HepG2 (cell line): ENCODE measurements around the gene SERPINB6. TPM values are rescaled to one million over a fixed set of nuclear protein-coding genes. Genes with fewer than 3 reads are reported as not detected.

Experiments
- ARID5B ChIP-seq: IDR thresholded peaks from 2 replicates; pipeline ENCODE4 v1.4.0; 2020; ENCODE audit warnings: mild to moderate bottlenecking, missing genetic modification reagents
- BRF2 ChIP-seq: sonication (generic); formaldehyde crosslinking; IDR thresholded peaks from 2 replicates; pipeline ENCODE4 v1.8.1; 2022; ENCODE audit warnings: mild to moderate bottlenecking, missing genetic modification reagents
- CENPBD1 ChIP-seq: sonication (generic); formaldehyde crosslinking; IDR thresholded peaks from 2 replicates; pipeline ENCODE4 v1.8.0; 2022; ENCODE audit warnings: missing genetic modification reagents, low read depth, mild to moderate bottlenecking, borderline replicate concordance
- ELF3 ChIP-seq: IDR thresholded peaks from 2 replicates; pipeline ENCODE4 v1.6.1; 2016; ENCODE audit warnings: missing genetic modification reagents, missing compliant biosample characterization
- EP300 ChIP-seq, 3 experiments: sonication (generic) in 1 of 3; formaldehyde crosslinking in 1 of 3; IDR thresholded peaks; 2 replicates each; pipeline versions ENCODE4 v1.5.1 to v1.6.1; 2011 to 2020; ENCODE audit warnings: low read depth in 2 of 3, low read length in 2 of 3, borderline replicate concordance in 1 of 3, improper control_type of control experiment in 1 of 3, mild to moderate bottlenecking in 1 of 3, missing genetic modification reagents in 1 of 3, moderate library complexity in 1 of 3
- FOXP4 ChIP-seq: sonication (generic); formaldehyde crosslinking; IDR thresholded peaks from 2 replicates; pipeline ENCODE4 v1.4.0; 2020; ENCODE audit warnings: missing genetic modification reagents
- HDAC6 ChIP-seq: fragments of 200-600 bp; sonication (generic); IDR thresholded peaks from 2 replicates; pipeline ENCODE4 v1.7.0; 2017; ENCODE audit warnings: mild to moderate bottlenecking, antibody characterized with exemption, low read length, low read depth
- MAFF ChIP-seq: IDR thresholded peaks from 2 replicates; pipeline ENCODE4 v1.6.1; 2011; ENCODE audit warnings: low read depth, low read length, improper control_type of control experiment
- MEIS2 ChIP-seq: sonication (generic); formaldehyde crosslinking; IDR thresholded peaks from 2 replicates; pipeline ENCODE4 v1.9.0; 2021; ENCODE audit warnings: mild to moderate bottlenecking, missing genetic modification reagents
- NFE2L1 ChIP-seq: sonication (generic); formaldehyde crosslinking; IDR thresholded peaks from 2 replicates; pipeline ENCODE4 v1.4.0; 2020; ENCODE audit warnings: missing genetic modification reagents, mild to moderate bottlenecking, borderline replicate concordance
- RBFOX2 ChIP-seq: fragments of 200-400 bp; formaldehyde crosslinking; IDR thresholded peaks from 2 replicates; pipeline ENCODE4 v1.6.1; 2017; ENCODE audit warnings: low read depth, mild to moderate bottlenecking, low read length
- SIX4 ChIP-seq: sonication (generic); formaldehyde crosslinking; IDR thresholded peaks from 2 replicates; pipeline ENCODE4 v1.4.0; 2020; ENCODE audit warnings: missing genetic modification reagents
- SRSF9 ChIP-seq: fragments of 200-400 bp; formaldehyde crosslinking; IDR thresholded peaks from 2 replicates; pipeline ENCODE4 v1.6.1; 2018; ENCODE audit warnings: borderline replicate concordance, mild to moderate bottlenecking, low read depth, low read length; ENCODE audit not compliant: insufficient read depth, poor library complexity, severe bottlenecking
- XRCC5 ChIP-seq: fragments of 200-400 bp; formaldehyde crosslinking; optimal IDR thresholded peaks from 2 replicates; pipeline ENCODE3; 2017; ENCODE audit warnings: mild to moderate bottlenecking, low read length
- ZFX ChIP-seq: sonication (generic); formaldehyde crosslinking; IDR thresholded peaks from 2 replicates; pipeline ENCODE4 v1.4.0; 2020; ENCODE audit warnings: mild to moderate bottlenecking, low read depth, missing genetic modification reagents, moderate library complexity
- ZKSCAN8 ChIP-seq: IDR thresholded peaks from 2 replicates; pipeline ENCODE4 v1.6.1; 2016; ENCODE audit warnings: borderline replicate concordance, missing genetic modification reagents, missing compliant biosample characterization
- ZNF740 ChIP-seq: sonication (generic); formaldehyde crosslinking; IDR thresholded peaks from 2 replicates; pipeline ENCODE4 v1.4.0; 2020; ENCODE audit warnings: missing genetic modification reagents
- polyA plus RNA-seq, 8 experiments: library from polyadenylated mRNA; depleted of rRNA in 3 of 8; stranded (reverse) in 7 of 8; unstranded in 1 of 8; fragments of >200 nt; fragmentation: Illumina TruSeq in 4 of 8; extraction: Trizol in 4 of 8; gene quantifications; 2 replicates each; pipeline versions ENCODE4 v1.2.1 to v1.2.3, GENCODE V29; 2011 to 2016; ENCODE audit warnings: low read depth in 4 of 8, missing spikeins in 1 of 8, mixed read lengths in 1 of 8; ENCODE audit not compliant: insufficient read depth in 1 of 8
- total RNA-seq, 5 experiments: library from RNA; depleted of rRNA; stranded (reverse); fragments of >200 nt; fragmentation: Illumina TruSeq; extraction: Trizol; gene quantifications; 2 replicates each; pipeline ENCODE4 v1.2.3, GENCODE V29; 2016; ENCODE audit warnings: low read depth in 1 of 5

Gene SERPINB6
- total and polyA plus RNA-seq, 2 of the 13 experiments (the other 11 are each of a cell fraction or from before 2014, with no cell fraction given): 38.2 to 61.3 TPM

GRCh38 chr6:2988426-2989331 is 17.3 kb upstream of the SERPINB6 start (continued):
- peak; percentile 53 for TF ChIP-seq ARID5B (CRISPR knock-in tag)
- peak; percentile 57; the same call in 1 of the 2 replicates for TF ChIP-seq FOXP4 (CRISPR knock-in tag)
- TF ChIP-seq MAFF: peak; percentile 58
- peak; percentile 86; the same call in 1 of the 2 replicates for TF ChIP-seq BRF2
- no peak for TF ChIP-seq NFE2L1 (CRISPR knock-in tag)
- peak; percentile 61 for TF ChIP-seq ELF3 (CRISPR knock-in tag)
- TF ChIP-seq ZKSCAN8 (CRISPR knock-in tag): peak; percentile 61
- TF ChIP-seq HDAC6: no peak
- TF ChIP-seq ZNF740 (CRISPR knock-in tag): peak; percentile 55
- peak; percentile 93 for TF ChIP-seq RBFOX2
- TF ChIP-seq CENPBD1: no peak
- TF ChIP-seq SRSF9: no peak
- TF ChIP-seq EP300 (IDR thresholded peaks at IDR 0.05; ENCODE audit: low read depth in 2 of 2, low read length in 2 of 2): peak in 1 of 2 experiments; percentile 10; a peak in 2 of 4 replicates
- TF ChIP-seq EP300 (CRISPR knock-in tag; IDR thresholded peaks at IDR 0.05; ENCODE audit: borderline replicate concordance): 0 out of 2 replicates have a peak, but pooled peaks have one; percentile 9
- TF ChIP-seq MEIS2 (CRISPR knock-in tag): peak; percentile 80
- TF ChIP-seq SIX4 (CRISPR knock-in tag): no peak
- TF ChIP-seq XRCC5: peak; percentile 61
- peak; percentile 69; the same call in 1 of the 2 replicates for TF ChIP-seq ZFX
